WI38 (cell line): Measurements from ENCODE around the gene RBFOX1.

Experiments used
- H3K4me3 ChIP-seq: 2 replicates; pipeline ENCODE4 v1.5.1; 2011; ENCODE audit warnings: low read depth, mild to moderate bottlenecking, control low read depth, low read length
- CTCF ChIP-seq: IDR thresholded peaks from 2 replicates; pipeline ENCODE4 v1.5.1; 2012; ENCODE audit warnings: low read depth, mild to moderate bottlenecking, control low read depth, low read length

Gene RBFOX1

GRCh38 chr16:7380441-7380840, 47.8 kb downstream of the RBFOX1 start:
- H3K4me3 ChIP-seq = no peak overlapping the region
- no peak for TF ChIP-seq CTCF

- H3K4me3 ChIP-seq = no peak overlapping the region
- TF ChIP-seq CTCF = no peak
These were observed 48.3 kb downstream of the RBFOX1 start for GRCh38 chr16:7380911-7381310.

- no peak overlapping the region for H3K4me3 ChIP-seq
- TF ChIP-seq CTCF = no peak
These were observed 49.0 kb downstream of the RBFOX1 start for GRCh38 chr16:7381671-7382070.

GRCh38 chr16:7382521-7382920, 49.9 kb downstream of the RBFOX1 start:
- H3K4me3 ChIP-seq = no peak overlapping the region
- TF ChIP-seq CTCF = no peak

- no peak overlapping the region for H3K4me3 ChIP-seq
- no peak for TF ChIP-seq CTCF
These were observed 58.3 kb downstream of the RBFOX1 start for GRCh38 chr16:7390974-7391373.

GRCh38 chr16:7391694-7392093, 59.0 kb downstream of the RBFOX1 start:
- H3K4me3 ChIP-seq = no peak overlapping the region
- TF ChIP-seq CTCF = no peak

- H3K4me3 ChIP-seq = no peak overlapping the region
- TF ChIP-seq CTCF = no peak
These were observed 59.6 kb downstream of the RBFOX1 start for GRCh38 chr16:7392206-7392605.

GRCh38 chr16:7393680-7394079, 61.0 kb downstream of the RBFOX1 start:
- no peak for TF ChIP-seq CTCF
- no peak overlapping the region for H3K4me3 ChIP-seq
